Lower leg skin (tissue), 3 donors: ENCODE results near the gene AKT3.

Source experiments
- POLR2A ChIP-seq, 2 donors: fragments of 450-650 bp; IDR thresholded peaks; one replicate each; pipeline ENCODE4 v1.6.1; 2016 to 2017; ENCODE audit warnings: antibody characterized with exemption in 2 of 2, mild to moderate bottlenecking in 1 of 2, moderate library complexity in 1 of 2
- TF ChIP-seq, protein P1 (sequence below), 3 donors: fragments of 450-650 bp; IDR thresholded peaks; one replicate each; pipeline ENCODE4 v1.5.1; 2016; ENCODE audit warnings: antibody characterized with exemption in 3 of 3, mild to moderate bottlenecking in 3 of 3, moderate library complexity in 2 of 3

DNA sequence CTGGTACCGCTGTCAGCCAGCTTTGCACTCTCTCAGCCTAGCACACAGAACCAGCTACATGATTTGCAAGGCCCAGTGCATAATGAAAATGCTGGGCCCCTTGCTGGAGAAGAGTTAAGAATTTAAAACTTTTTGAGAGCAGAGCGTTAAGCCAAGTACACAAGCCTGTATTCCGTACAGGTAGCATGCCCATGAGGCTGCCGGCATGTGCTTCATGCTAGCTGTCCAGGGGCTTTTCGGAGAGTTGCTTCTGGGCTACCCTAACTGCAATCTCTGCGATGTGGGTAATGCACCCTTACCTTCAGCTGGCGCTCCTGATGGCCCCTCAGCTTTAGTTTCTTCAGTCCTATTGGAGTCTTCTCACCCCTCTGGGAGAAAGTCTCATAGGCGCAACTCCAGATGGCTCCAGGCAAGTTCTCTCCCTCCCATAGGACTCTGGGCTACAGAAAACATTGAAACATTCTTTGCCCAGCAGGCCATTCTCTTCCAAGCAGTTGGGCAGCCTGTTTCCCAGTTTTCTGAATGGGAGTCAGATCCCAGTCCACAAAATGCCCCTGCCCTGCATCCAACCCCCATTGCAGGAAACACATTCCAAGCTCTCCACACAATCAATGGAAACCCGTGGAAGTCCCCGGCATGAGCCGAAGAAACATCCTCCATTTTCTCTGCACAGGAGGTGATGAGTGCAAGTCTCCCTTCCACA is 5.7 kb upstream of the AKT3 start:
- TF ChIP-seq, protein P1, sequence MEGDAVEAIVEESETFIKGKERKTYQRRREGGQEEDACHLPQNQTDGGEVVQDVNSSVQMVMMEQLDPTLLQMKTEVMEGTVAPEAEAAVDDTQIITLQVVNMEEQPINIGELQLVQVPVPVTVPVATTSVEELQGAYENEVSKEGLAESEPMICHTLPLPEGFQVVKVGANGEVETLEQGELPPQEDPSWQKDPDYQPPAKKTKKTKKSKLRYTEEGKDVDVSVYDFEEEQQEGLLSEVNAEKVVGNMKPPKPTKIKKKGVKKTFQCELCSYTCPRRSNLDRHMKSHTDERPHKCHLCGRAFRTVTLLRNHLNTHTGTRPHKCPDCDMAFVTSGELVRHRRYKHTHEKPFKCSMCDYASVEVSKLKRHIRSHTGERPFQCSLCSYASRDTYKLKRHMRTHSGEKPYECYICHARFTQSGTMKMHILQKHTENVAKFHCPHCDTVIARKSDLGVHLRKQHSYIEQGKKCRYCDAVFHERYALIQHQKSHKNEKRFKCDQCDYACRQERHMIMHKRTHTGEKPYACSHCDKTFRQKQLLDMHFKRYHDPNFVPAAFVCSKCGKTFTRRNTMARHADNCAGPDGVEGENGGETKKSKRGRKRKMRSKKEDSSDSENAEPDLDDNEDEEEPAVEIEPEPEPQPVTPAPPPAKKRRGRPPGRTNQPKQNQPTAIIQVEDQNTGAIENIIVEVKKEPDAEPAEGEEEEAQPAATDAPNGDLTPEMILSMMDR (IDR thresholded peaks at IDR 0.05): no peak
- no peak for TF ChIP-seq POLR2A (IDR thresholded peaks at IDR 0.05)
